Dedifferentiated amniotic fluid mesenchymal stem cell (primary cell): Measurements from ENCODE around the gene DRD2.

Source experiments
- DNase-seq: peaks from one replicate; pipeline ENCODE4 v3.0.0-alpha.2; 2016; ENCODE audit errors: extremely low spot score

The DRD2 gene

DNA sequence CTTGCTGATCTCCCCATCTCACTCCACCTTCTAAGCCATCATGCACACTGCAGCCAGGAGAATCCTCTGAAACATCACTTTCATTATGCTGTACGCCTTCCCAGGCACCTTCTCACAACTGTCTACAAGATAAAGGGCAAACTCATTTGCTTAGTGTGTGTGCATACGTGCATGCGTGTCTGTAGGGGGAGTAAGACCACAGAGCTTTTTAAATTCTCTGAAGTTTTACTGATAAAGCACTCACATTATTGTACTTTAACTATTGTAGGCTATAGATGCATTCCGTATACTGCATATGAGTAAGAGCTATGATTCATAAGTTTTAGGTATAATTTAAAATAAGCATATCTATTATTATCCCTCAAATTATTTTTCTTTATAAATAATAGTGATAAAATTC lies 102.9 kb downstream of the DRD2 start:
- DNase-seq, result no peak

DNA sequence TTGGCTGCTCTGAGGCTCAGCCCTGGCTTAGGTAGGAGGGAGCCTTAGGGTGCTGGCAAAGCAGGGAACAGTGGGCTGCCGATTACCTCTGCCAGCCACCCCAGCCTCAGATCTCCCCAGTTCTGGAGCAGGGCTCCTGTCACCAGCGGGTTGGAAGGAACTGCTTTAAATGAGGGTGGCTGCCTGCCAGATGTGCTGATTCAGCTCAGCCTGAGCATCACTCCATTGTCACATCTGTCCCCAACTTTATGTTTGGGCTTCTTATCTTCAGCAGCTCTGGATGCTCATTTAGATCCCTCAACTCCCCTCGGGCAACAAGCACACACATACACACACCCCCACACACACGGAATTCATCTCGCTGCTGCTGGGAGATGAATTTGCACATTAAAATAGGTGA lies 104.6 kb downstream of the DRD2 start:
- no peak for DNase-seq

GRCh38 chr11:113369411-113369810 lies 105.8 kb downstream of the DRD2 start:
- no peak for DNase-seq

DNA sequence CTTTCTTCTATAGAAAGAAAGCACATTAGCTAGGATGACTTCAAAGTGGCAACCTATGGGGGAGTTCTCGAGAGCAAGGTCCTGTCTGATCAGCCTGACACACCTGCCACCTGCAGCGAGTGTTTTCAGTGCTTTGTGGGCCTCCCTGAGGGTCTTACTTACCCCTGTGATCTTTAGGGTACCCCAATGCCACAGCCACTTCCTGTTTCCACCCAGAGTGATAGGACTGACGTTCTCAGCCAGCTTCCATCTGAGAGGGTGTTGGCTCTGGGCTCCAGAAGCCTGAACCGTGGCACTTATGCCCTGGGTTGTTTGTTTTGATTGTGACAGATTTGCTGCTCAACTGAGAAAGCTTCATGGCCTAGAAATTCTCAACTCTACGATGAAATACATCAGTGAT lies 109.3 kb downstream of the DRD2 start:
- no peak for DNase-seq

- DNase-seq, result no peak
Observed at GRCh38 chr11:113363996-113364641, 111.1 kb downstream of the DRD2 start.

DNA sequence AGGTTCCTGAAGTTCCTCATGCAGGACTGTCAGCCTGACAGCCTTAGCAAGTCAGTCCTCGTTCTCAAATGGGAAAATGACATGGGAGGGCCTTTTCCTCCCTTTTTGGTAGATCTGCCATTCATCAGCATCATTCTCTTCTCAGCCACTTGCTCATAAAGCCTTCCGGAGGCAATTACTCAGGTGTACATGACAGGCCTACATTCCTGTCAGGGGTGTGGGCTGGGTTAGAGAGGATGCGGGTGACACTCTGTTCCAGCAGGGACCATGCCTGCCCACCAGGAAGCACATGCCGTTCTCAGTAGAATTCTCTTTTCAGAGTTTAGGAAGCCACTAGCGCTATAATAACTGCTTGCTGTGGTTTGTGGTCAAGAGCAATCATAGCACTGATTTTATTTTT lies 111.8 kb downstream of the DRD2 start:
- DNase-seq, result no peak
